ENCODE results near the gene IP6K1. TPM values are rescaled to one million over a fixed set of nuclear protein-coding genes. Genes with fewer than 3 reads are reported as not detected.

IP6K1 gene
- total and polyA plus RNA-seq, 2 experiments from 2014 or later, result 10.7 to 35.5 TPM

- Histone ChIP-seq H3K4me3 (no peak overlapping the region), H3K79me2 (replicated peaks; ENCODE audit: insufficient read depth) (no peaks in the 10 kb centered on the region), H3K27ac (ENCODE audit: low read depth) (peak overlapping the region; percentile 50), H3K4me1 (ENCODE audit: insufficient read depth) (no peaks in the 10 kb centered on the region), H3F3A (replicated peaks; ENCODE audit: low read depth) (no peaks in the 10 kb centered on the region), H3K4me2 (no peak overlapping the region), H3K9me2 (ENCODE audit: insufficient read depth) (no peaks in the 10 kb centered on the region), H3K36me3 (ENCODE audit: insufficient read depth) (no peaks in the 10 kb centered on the region), H2AFZ (no peak overlapping the region), H3K27me3 (ENCODE audit: insufficient read depth) (no peaks in the 10 kb centered on the region), H4K20me1 (replicated peaks; ENCODE audit: insufficient read depth) (no peaks in the 10 kb centered on the region)
- ATAC-seq (no peak), DNase-seq (ENCODE audit: low spot score) (no peak)
- TF ChIP-seq ZNF331 (CRISPR knock-in tag; IDR thresholded peaks at IDR 0.05; ENCODE audit: low read depth) (no peak), JUNB (IDR thresholded peaks at IDR 0.05; ENCODE audit: unreplicated experiment) (no peak), CTCF (conservative IDR thresholded peaks at IDR 0.05; ENCODE audit: low read depth in 2 of 2) (no peak), REST (IDR thresholded peaks at IDR 0.05; ENCODE audit: unreplicated experiment) (no peak), ZNF114 (CRISPR knock-in tag; IDR thresholded peaks at IDR 0.05) (no peak), EZH2phosphoT487 (IDR thresholded peaks at IDR 0.05; ENCODE audit: unreplicated experiment) (no peak), ETS1 (IDR thresholded peaks at IDR 0.05) (no peak), ZNF462 (CRISPR knock-in tag; IDR thresholded peaks at IDR 0.05) (no peak), EZH2 (IDR thresholded peaks at IDR 0.05; ENCODE audit: low read depth, unreplicated experiment) (no peak), NANOG (IDR thresholded peaks at IDR 0.05; ENCODE audit: borderline replicate concordance) (no peak), CREB1 (CRISPR knock-in tag; IDR thresholded peaks at IDR 0.05; ENCODE audit: low read depth) (no peak), STAT1 (IDR thresholded peaks at IDR 0.05; ENCODE audit: unreplicated experiment) (no peak), POLR2AphosphoS5 (IDR thresholded peaks at IDR 0.05; ENCODE audit: low read depth) (no peak)
- Mint-ChIP-seq H3K4me3 (no peak overlapping the region), H3K27ac (no peak overlapping the region), H3K27me3 (ENCODE audit: insufficient read depth, low read depth, poor library complexity) (no peaks in the 10 kb centered on the region), H3K9me3 (no peaks in the 10 kb centered on the region), H3K36me3 (ENCODE audit: low read depth) (peaks cover 25% of the 10 kb centered on the region), H3K4me1 (no peaks in the 10 kb centered on the region)
Observed at GRCh38 chr3:49826016-49826415, 39.7 kb upstream of the IP6K1 start.

Measured in GM23338 (cell line).